Stimulated activated CD4-positive, alpha-beta T cell treated with anti-CD3 and anti-CD28 coated beads, TNF-alpha, amount 100 ng/mL, for 4 hours (primary cell): ENCODE measurements around the gene ZBTB44.
"Not testable (repeated sequence)": the region's sequence is repeated elsewhere in the genome, so short reads cannot be mapped to it uniquely, and the experiment has no call there.

Experiments used
- DNase-seq, 3 experiments: peaks; one replicate each; pipeline ENCODE4 v3.0.0-alpha.2; 2020; ENCODE audit warnings: low read depth in 3 of 3

The ZBTB44 gene

DNA sequence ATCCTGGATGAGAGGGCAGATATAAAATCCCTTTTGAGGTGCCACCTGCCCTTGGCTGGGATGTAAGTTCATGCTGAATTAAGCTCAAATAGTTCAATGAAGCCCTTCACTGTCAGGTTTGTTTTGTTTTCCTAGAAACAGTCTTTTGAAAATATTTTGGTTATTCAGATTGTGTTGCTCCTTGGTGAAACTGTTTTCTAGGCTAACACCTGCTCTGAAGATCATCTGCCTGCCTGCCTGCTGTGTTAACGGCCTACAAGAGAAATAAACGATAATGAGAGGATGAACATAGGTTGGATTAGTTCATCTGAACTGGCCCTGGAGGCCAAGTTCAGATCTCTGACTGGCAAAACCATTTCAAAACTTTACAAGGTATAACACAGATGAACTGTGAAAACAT, 67.4 kb downstream of the ZBTB44 start:
- no peak for DNase-seq

DNA sequence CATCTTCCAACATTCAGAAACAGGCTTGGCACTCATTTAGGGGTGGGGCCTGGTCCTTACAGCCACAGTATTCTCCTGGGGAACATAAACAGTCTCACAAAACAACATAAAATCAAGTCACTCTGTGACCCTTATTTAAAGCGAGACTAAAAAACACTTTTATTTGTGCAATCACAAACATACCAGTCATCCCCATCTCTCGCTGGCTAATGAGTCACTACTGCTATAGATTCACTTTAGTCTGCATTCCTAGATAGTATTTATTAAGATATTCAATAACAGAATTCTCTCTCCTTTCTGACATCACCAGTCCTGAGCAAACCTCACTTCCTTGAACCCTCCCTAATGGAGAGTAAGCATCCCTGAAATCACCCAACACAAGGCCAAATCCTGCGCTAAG, 68.0 kb downstream of the ZBTB44 start:
- DNase-seq = no peak

DNA sequence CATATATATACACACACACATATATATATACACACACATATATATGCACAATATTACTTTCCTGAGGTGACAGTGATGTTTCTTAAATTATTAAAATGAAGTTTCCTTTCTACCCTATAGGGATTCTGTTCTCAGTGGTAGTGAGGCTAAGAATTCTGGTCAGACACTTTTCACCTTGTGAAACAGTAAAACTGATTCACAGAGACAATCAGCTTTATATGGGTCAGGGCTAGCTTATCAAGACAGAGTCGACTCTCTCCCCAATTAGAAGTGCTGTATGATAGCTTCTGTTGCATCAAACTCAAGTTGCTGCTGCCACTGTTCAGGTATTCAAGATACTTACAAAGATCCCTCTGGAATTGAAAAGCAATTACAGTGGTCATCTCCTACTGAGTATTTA, 68.4 kb downstream of the ZBTB44 start:
- no peak for DNase-seq

DNA sequence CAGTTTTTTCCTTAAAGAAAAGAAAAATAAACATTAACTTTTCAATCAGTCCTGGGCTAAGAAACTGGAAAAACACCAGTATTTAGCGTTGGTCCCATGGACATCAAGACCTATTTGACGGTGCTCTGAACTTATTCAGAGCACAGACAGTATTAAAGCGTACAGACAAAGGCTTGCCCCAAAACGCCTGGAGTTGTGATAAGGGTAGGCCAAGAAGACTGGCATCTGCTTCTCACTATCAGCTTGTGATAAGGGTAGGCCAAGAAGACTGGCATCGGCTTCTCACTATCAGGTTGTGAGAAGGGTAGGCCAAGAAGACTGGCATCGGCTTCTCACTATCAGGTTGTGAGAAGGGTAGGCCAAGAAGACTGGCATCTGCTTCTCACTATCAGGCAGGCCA, 69.3 kb downstream of the ZBTB44 start:
- not testable (repeated sequence) for DNase-seq

DNA sequence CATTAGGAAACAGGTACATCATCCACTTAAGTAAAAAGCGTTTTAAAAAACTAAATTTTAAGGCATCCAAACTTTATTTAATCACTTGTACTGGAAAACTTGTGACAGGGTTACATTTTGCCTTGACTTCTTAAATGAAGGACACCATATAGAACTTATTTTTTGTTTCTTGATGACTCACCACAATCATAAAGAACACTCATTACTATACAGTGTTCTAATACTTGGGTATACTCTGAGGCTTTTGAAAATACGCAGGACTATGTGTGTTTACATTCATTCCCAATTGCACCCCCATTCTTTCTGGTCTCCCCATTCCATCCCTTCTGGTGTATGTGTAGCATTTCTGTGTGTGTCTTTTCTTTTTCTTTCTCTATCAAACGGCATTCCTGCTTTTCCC, 69.9 kb downstream of the ZBTB44 start:
- DNase-seq = no peak

DNA sequence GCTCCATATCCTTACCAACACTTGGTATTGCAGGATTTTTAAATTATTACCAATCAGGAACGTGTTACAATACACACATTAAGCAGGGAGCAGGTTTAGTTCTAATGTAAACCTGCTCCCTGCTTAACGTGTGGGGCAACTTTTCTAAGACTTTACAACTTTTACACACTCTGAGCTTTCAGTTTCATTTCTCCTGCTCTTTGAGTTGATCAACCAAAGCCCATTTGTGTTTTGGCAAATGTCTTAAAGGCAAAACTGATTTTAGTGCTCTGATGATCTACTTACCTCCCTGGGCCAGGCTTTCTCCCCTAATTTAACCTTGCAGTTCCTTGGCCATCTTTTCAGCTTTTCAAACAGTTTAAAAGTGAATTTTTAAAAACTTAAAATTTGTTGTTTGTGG, 70.9 kb downstream of the ZBTB44 start:
- no peak for DNase-seq

DNA sequence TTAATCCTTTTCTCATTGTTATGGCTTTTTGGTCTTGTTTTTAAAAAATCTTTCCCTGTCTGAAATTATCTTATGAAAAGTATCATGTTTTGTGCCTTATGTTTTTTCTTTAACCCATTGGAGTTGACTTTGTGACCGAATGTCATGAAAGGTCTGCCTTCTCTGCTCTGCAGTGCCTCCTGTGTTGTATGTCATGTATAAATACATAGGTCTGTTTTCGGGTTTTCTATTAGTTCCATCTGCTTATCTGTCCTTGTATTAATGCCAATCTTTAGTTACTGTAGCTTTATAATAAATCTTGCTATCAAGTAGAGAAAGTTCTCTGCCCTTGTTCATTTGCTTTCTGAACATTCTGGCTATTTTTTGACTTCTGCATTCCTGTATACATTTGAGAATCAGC, 73.0 kb downstream of the ZBTB44 start:
- no peak for DNase-seq

DNA sequence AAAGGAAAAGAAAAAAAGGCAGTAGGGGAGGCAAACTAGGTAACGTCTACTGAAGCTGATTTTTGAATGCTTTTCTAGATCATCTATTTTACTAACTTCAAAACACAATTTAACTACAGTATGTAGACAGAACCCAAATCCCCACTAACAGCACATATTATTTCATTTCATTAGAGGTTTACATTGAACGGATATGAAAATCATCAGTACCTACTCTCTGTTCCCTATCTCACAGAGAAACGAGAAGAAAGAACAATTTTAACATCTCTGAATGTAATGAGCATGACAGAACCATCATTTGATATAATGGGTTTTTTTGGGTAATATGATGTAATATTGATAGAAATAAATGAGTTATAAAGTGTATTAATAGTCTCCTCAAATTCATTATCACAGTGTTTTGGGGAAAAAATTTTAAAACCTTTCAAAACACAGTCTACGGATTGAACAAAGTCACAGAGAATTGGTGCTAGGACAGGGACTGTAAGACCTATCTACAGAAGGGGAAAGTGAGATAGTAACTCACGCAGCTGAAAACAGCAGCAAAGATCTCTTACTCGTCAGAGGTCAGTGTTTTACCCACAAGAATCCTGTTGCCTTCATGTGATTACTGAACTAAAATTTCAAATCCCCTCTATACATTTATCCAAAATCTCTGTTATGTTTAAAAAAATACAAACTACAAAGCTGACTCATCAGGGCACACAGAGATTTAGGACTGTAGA, 77.3 kb downstream of the ZBTB44 start:
- no peak for DNase-seq

DNA sequence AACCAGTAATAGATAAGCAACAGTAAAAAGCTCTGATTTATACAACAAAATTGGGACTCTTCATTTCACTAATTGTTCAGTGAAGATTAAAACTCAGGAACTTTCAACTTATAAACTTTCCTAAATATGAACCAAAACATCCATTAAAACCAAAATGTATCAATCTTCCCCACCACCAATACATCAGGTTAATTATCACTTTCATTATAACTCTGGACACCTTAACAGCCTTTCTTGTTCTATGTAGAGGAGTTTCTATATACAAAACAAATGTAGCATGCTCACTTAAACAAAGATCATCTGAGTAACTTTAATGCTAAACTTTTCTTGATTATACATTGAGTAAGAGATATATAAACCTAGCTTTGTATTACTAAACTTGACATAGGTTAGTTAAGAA, 80.4 kb downstream of the ZBTB44 start:
- no peak for DNase-seq

DNA sequence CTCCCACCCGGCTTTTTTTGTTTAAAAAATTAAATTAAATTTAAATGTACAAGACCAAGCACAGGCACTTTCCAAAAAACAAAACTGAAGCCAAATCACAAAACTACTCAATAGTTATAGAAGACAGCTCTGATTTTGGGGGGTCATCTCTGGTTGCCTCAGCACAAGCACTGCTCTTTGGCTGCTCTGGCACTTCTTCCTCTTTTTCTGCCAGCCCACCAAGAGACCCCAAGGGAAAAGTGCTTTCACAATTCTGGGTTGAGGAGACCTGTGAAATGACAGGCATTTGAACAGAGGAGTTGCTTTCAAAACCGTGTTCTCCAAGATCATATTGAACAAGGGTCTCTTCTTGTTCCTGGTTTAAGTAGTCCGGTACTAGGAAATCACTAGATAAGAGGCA, 80.8 kb downstream of the ZBTB44 start:
- DNase-seq = not testable (repeated sequence)

DNA sequence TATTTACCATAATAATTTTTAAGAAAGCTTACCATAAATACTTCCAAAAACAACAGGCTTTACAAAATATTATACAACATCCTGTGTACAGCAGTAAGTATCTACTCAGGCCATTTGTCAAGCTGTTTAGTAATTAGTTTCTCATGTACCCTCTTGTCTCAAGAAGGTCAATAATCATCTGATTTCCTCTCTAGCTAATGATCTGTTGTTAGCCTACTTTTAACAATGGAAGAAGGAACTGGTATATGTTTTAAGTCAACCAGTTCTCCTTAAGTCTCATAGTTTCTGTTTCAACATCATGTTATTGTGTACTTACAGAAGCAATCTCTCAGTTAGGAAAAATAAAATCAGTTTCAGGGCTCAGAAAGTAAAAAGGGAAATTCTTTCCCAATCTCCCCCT, 81.2 kb downstream of the ZBTB44 start:
- DNase-seq = not testable (repeated sequence)

DNA sequence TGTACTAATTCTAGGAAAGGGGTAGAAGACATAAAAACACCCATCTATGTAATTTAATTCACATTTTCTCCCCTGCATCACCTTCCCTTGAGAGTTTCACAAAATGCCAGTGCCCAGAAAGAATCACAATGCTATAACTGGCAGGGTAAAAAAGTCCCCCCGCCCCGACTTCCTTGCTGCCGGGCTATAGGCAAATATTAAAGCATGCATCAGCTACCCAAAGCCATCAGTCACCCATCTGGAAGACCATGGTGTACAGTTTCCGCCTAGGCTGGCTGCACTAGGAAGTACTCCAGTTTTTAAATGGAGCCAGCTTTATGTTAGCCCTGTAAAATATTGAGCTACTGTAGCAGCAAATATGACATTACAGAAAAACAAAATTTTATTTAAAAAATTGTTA, 87.3 kb downstream of the ZBTB44 start:
- DNase-seq = no peak

DNA sequence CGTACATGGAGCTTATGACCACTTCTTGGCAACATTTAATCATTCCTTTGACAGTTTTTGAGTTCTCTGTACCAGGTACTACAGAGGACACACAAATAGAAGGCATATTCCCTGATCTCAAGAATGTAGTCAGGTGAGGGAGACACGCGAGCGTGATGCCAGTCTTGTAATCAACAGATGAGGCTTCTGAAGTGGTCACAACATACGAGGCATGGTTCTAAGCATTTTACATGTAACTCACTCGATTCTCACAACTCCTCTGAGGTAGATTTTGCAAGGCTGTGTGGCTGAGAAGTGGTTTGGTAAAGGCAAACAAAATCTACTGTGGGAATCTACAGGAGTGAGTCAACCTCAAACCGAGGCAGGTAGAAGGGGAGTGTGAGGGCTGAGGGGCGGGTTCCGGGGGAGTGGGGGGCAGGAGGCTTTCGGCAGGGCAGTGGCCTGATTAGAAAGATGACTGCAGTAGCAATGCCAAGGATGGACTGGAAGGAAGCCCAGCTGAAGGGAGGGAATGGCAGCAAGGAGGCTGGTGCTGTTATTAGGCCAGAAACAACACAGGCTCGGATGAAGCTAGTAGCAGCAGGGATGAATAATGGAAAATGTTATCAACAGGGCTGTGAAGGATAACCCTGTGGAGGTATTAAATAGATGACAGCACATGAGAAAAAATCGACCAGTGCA, 91.3 kb downstream of the ZBTB44 start:
- no peak for DNase-seq

DNA sequence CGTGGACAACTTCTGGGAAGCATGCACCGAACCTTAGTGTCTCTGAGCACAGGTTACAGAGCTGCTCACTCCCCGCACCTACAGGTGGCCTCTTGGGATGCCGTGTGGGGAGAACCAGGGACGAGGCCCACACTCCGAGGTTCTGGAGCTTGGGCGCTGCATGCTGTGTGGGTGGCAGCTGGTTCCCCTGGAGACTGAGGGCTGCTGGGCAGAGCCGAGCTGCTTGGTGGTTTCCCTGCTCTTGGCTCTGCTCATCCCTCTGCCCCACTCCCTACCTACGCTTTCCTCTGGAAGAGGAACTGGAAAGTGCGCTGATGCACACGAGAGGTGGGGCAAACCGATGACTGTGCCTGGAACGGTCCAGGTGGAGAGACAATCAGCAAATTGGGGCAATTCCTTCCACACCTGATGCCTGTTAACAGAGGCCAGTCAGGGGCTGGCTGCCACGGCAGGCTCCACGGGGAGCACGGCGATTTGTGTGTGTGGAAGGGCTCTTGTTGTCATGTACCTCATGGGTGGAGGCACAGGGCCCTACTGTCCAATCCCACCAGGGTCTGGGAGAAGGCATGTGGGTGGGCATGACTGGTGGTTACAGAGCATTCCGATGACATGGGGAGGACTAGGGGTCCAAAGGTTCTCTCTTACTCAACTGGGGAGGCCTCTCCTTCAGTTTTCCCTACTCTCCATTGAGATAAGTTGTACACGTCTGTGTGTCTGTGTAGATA, 94.2 kb downstream of the ZBTB44 start:
- no peak for DNase-seq

DNA sequence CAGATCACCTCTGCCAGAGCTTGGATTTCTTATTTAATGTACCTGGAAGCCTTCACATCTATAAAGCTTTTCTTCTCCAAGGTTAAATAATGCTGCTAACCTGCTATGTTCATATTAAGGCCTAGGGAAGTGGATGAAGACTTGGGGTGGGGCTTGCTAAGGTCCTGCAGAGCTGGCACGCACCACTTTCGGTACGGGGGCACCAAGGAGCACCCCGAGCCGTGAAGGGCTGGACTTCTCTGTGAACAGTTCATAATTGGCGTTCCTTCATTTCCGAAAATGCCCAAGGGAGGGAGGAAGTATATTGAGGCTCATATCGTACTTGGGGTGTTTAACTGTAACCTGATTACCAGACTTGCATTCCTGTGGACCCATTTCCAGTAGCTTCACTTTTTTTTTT, 95.6 kb downstream of the ZBTB44 start:
- DNase-seq = no peak

DNA sequence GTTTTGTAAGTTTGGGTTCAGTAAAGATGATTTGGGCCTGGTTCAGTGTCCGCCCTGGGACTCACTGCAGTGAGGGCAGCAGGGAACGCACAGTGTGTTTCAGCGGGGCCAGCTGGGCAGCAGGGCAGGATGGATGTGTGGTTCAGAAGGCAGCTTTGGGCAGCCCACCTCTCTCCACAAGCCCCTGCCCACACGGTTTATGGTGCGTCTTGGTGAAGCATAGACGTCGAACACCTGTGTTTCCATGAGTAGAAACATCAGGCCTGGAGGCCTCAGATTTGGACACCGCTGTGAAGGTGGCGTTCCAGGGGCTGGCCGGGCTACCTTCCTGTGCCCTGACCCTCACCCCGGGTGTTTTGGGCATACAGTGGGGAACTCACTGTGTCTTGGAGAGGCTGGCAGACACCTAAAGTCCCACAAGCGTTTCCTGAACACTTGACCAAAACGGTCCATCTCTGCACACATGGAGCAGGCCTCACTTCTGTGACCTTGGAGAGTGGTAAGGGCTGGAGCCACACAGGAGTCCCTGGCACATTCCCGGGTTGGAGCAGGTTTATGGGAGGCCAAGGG, 96.1 kb downstream of the ZBTB44 start:
- DNase-seq = no peak

DNA sequence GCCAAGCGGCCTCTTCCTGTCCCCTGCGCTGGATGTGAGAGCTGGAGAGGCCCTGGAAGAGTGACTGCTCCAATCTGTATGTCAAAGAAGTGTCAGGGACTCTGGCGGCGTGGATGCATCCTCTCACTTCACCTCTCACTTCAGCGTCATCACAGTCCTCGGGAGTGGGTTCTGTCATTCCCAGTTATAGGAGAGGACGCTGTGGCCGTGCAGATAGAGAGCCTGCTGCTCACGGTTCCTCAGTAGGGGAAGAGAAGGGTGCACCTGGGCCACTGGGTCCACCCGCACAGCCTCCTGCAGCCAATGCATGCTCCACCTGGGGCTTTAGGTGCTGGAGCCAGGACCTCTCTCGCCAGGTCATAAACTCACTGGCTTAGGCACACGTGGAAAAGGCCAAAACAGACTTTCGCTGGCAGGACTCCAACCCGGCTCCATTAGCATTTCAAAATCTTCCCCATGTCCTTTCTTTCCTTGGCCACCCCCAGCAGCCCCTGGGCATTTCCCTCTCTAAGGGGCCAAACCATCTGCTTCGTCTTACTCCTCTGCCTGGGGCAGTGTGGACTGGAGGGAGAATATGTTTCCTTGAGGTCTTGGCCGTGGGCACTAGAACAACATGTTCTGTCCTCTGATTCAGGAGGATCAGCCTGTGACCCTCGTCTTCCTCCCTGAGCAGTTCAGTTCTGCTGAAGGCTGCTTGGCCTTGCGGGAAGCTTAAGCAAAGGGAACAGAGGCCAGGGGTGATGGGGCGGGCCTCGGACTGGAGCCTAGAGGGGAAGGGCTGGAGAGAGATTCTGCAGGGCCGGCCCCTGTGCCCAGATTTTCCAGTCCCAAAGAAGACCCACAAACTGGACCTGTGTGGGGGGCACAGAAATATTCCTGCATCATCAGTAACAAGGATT, 97.3 kb downstream of the ZBTB44 start:
- DNase-seq = no peak

DNA sequence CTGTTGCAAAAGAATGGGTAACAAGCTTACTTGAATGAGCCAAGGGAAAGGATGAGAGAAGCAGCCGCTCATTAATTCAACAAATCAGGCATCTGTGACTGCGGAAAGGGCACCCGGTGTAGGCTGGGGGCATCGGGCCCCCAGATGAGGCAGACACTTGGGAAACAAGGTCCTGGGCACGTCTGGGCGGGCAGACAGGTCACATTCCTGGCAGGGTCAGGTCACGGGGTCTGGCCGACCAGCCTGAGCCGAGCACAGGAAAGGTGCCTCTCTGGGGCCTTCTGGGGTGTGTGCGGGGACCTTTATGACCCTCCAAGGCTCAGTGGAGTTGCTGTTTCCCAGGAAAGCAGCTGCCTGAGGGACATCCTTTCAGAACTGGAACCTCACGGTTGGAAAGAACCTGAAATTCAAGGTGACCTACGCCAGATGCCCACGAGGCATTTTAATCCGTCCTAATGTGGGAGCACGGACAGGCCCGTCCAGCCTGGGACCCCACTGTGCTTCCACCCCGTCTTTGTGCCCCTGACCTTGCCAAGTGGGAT, 98.1 kb downstream of the ZBTB44 start:
- DNase-seq = no peak

DNA sequence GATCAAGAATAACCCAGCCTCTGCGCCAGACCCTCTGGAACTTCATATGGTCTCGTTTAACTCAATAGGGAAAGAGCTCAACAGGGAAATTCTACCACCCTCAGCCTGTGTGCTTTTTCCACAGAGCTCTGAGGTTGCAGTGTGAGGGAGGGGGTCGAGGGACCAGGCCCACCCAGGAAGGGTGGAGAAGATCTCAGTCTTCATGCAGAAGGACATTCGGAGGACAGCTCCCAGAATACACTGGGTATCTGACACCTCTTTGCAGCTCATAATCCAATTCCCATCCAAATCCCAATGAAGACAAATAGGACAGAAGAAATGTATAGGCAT, 98.5 kb downstream of the ZBTB44 start:
- DNase-seq = no peak

DNA sequence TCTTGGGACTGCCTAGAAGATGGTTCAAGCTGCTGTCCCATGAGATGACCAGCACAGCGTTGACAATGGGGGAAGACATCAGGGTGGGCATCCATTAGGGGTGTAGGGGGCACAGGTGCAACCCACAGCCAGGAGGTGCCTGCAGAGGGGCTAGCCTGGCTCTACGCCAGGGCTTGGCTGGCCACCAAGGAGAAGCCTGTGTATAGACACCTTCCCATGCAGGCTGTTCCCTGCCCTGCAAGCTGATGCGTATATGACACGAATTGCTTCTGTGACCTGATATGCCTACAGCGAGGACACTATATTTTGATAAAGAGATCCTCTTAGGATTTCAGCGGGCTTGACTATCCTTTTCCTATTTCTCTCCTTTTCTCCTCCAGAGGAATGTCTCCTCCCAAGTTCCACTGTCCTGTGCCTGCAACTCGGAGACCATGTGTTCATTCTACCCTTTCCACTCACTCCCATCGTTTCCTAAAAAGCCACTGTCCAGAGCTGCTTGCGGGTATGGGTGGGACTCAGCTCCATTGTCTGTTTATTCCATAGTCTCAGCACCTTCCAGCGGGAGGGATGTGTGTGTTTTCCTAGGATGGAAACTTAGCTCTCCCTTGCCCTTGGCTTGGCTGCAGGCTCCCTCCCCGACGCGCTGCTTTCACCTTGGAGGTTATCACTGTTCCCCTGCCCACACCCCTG, 99.0 kb downstream of the ZBTB44 start:
- no peak for DNase-seq
